Left ventricle myocardium superior (tissue), 1 donor: ENCODE results near the gene CCDC188. TPM values are rescaled to one million over a fixed set of nuclear protein-coding genes. Genes with fewer than 3 reads are reported as not detected.

Experiments
- ATAC-seq: fragments of 200-7000 bp; cut with Tn5 transposase; one replicate; pipeline ENCODE4 v1.9.1; 2020; ENCODE audit warnings: mild to moderate bottlenecking, moderate library complexity
- DNase-seq: peaks from one replicate; pipeline ENCODE4 v3.0.0-alpha.2; 2020
- intact Hi-C: fragments of 100-400 bp; cut with micrococcal nuclease; formaldehyde crosslinking; loops from one replicate; pipeline ENCODE4 v1.11.0; 2022
- total RNA-seq: library from RNA; stranded (reverse); fragmentation: NEBNext Ultra II Directional; extraction: Animal tissue kit (Norgen Biotek cat#: 25700); gene quantifications from one replicate; pipeline ENCODE4 v1.2.1, GENCODE V29; 2021
- donor health status: DM: no; HTN: yes; CAD: no; lungs with severe emphysema.

Gene CCDC188
- total RNA-seq, 1 donor from 2014 or later: 0.27 TPM

DNA sequence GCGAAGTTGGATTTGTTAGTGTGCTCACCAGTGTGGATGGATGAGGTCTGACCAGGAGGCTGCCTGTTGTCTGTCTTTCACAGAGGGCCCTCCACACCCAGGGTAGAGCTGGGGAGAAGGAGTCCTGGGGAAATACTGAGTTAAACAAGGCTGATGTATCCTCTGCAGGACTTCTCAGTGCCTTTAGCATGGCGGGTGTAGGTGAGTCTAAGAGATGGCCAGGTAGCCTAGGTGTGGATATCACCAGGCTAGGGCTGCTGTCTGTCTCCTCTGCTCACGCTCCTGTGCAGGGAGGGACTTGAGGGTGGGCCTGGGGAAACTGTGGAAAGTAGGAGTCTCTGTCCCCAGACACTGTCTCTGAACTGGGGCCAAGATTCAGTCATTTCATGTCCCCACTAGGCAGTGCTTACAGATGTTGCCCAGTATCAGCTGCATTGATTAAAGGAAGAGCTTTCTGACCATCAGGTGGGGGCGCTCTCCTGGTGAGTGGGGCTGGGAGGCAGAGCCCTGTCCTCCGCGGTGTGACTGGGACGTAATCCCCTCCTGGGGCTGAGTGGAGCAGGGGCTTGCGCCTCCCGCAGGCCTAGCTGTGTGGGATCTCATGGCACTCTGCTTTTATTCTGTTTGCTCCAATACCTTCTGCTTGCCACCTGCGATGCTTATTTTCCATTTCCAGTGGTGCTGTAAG is 35.5 kb upstream of the CCDC188 start:
- DNase-seq (no peak), ATAC-seq (no peak)
- intact Hi-C loops: no loop called here

DNA sequence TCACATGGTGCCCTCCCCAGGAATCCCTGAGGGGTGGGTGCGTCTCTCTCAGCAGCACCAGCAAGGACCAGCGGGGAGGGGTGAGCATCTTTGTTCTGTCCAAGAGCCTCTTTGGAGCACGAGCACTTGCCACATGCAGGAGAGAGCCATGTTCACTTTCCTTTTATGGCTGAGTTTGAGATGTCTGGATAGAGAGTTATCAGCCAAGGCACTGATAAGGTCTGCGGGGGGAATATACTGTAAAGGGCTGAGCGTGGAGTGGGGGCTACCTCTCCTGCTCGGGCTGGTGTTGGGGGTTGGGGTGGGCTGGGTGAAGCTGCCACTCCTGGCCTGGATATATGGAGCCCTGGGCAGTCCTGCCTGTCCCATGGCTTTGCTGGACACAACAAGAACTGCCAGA is 34.9 kb upstream of the CCDC188 start:
- DNase-seq: no peak
- intact Hi-C loops: no loop called here
- ATAC-seq: no peak

DNA sequence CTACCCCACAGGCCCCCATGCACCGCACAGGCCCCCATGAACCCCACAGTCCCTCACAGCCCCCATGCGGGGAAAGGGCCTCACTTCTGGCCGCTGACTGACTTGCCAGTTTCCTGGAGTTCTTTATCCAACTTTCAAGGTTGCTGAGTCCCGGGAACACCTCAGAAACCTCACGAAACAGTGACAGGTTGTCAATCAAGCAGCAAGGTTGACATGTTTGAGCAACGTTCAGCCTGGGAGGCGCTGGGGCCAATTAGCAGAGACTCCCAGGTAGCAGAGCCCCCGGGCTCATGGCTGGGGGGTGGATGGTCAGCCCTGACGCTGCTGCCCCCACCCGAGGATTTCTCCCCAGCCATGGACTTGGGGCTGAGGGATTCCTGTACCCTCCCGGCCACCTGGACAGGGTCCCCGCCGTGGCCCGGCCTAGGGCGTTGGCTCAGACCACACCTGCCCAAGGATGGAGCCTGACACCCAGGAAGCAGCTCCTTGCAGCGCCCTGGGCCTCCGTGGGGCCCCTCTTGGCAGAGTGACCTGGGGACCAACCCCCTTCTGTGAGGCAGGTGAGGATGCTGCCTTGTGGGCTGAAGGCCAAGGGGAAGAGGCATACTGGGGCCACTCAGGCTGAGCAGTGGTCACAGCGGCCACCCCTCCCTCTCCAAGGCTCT is 33.8 kb upstream of the CCDC188 start:
- intact Hi-C loops: no loop called here

DNA sequence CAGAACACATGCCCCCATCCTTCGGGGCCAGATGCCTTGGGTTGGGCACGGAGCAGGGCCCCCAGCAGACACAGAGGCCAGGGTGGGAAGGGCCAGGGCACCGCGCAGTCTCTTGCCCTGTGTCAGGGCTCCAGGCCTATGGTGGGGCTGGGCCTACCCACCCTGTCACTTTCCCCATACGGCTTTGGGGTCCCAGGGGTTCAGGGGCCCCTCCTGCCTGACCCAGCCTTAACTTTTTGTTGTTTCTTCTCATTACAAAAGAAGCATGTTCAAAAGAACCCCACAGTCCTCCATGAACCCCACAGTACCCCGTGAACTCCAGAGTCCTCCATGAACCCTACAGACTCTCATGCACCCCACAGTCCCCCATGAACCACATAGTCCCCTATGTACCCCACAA is 33.0 kb upstream of the CCDC188 start:
- DNase-seq (no peak), ATAC-seq (no peak)
- intact Hi-C loops: no loop called here

More for the DNA sequence above, 33.8 kb upstream of the CCDC188 start:
- ATAC-seq (no peak), DNase-seq (no peak)

- ATAC-seq (no peak), DNase-seq (no peak)
- intact Hi-C loops: no loop called here
These were observed 32.2 kb upstream of the CCDC188 start for GRCh38 chr22:20183101-20183500.

GRCh38 chr22:20182365-20182764 is 31.5 kb upstream of the CCDC188 start:
- ATAC-seq (no peak), DNase-seq (no peak)
- intact Hi-C loops: no loop called here

DNA sequence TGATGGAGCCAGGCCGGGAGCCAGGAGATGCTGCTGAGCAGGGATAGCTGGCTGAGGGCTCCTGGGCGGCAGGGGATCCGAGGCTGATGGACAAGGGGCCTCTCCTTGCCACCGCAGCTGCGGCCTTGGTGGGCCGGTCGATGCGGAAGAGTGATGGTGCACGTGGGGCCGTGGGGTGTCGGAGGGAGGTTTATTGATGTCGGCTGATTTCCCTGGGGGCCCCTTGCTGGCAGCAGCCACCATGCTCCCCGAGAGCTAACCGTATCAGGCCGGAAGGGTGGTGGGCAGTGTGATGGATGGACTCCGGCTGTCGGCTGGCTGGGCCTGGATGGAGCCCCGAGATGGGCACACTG is 31.0 kb upstream of the CCDC188 start:
- DNase-seq: no peak
- ATAC-seq: no peak
- intact Hi-C loops: no loop called here

DNA sequence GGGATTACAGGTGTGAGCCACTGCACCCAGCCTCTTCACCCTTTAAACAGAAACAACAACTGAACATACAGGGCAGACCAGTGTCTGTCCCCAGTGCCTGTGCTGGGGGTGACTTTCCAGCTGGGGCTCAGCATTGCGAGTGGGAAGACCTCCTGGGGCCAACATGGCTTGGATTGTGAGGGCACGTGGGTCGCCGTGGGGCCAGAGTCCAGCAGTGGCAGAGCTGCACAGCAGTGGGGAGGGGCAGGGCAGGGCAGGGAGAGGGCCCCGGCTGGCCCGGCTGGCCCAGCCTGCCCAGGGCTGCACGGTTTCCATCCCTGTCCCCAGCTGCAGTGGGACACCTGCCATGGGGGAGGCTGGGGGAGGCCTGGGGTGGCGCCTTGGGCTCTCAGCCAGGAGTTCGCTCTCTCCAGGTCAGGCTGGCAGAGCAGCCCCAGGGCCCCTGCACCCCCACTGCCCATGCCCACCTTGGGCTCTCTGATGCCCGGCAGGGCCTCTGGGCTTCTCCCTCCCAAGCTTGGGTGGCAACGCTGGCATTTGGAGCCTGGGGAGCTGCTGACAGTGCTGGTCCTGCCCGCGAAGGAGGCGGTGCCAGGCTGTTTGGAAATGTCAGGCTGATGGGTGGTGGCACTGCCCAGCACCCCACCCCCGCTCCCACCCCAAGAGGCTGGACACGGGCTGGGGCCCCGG is 30.5 kb upstream of the CCDC188 start:
- no peak for DNase-seq
- intact Hi-C loops: no loop called here
- ATAC-seq: no peak

- no peak for ATAC-seq
- intact Hi-C loops: no loop called here
- DNase-seq: no peak
These were observed 29.8 kb upstream of the CCDC188 start for GRCh38 chr22:20180640-20181039.

- ATAC-seq: no peak
- intact Hi-C loops: no loop called here
- DNase-seq: no peak
These were observed 29.4 kb upstream of the CCDC188 start for GRCh38 chr22:20180245-20180630.

DNA sequence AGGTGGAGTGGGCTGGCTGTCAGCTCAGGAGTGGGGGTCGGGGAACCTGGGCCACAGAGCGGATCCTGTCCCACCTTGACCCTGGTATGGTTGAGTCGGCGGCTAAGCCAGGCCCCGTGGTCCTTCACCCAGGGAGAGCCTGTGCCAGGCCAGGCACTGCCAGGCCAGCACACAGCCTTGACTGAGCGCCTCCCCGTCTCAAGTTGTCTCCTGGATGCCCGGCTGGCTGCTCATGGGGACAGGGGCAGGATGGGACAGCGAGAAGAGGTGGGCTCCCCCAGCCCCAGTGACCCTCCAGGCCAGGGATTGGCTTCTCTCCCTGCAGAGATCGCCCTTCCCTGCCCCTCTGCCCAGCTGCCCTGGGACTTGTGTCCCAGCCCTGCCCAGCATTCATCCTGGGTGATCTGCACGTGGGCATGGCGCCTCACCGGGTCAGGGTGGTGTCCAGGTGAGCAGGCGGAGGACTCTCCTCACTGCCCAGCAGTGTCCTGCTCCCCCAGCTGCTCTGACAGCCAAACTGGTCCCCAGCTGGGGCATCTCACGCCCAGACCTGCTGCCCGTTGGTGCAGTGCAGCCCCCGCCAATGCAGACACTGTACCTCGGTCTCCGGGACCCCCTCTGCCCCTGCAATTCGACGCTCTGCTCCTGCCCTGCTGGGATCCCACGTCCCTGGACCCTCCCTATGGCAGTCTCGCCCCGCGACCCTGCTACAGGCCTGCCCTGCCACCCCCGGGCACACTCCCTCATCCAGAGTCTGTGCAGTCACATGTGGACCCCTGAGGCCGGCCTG is 28.8 kb upstream of the CCDC188 start:
- no peak for ATAC-seq
- intact Hi-C loops: no loop called here
- no peak for DNase-seq

GRCh38 chr22:20178915-20179227 is 28.0 kb upstream of the CCDC188 start:
- intact Hi-C loops: no loop called here
- ATAC-seq: no peak

GRCh38 chr22:20178075-20178914 is 27.4 kb upstream of the CCDC188 start:
- ATAC-seq (no peak), DNase-seq (no peak)
- intact Hi-C loops: no loop called here

More at GRCh38 chr22:20178915-20179227, 28.0 kb upstream of the CCDC188 start:
- DNase-seq: no peak

- intact Hi-C loops: no loop called here
- DNase-seq: no peak
- ATAC-seq: no peak
These were observed 26.5 kb upstream of the CCDC188 start for GRCh38 chr22:20177217-20177911.

DNA sequence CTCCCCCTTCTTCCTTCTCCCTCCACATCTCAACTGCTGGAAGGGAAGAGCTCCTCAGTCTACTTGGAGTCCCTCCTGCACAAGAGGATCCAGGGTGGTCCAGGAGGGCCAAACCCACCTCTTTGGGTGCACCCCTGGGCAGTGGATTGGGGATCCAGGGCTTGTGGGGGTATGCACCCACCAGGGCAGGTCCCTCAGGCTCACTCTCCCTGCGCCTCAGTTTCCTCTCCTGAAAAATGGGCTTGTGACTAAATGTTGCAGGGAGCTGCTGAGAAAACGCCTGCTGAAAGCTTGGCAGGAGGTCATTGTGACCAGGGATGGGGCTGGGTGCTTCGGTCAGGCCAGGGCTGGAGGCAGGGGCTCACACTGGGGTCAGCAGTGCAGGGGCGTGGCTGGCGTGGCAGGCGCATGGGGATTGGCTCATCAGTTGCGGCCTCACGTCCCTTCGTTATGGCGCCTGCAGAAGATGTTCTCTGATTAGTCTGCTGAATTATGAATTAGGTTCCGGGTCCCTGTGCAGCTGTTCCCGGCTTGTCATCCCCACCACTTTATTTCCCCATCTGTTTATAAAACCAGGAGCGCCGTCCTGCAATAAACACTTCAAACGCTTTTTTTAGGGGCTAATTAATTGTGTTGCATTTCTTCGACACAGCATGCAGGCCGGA is 25.7 kb upstream of the CCDC188 start:
- intact Hi-C loops: no loop called here
- ATAC-seq (no peak), DNase-seq (no peak)

DNA sequence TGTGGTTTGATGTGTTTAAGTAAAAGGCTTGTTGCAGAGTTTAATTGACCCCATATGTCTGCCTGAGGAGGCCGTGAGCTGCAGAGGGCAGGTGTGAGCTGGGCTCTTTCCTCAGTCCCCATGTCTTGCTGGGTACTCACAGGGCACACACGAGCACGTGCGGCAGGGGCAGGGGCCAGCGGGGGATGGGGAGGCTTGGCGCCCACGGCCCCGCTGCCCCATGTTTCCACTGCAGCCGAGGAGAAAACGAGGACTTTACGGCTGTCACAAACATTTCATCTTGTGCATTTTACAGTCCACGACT is 24.7 kb upstream of the CCDC188 start:
- intact Hi-C loops: no loop called here
- ATAC-seq: no peak
- DNase-seq: no peak

GRCh38 chr22:20174785-20175596 is 24.1 kb upstream of the CCDC188 start:
- DNase-seq (no peak), ATAC-seq (no peak)
- intact Hi-C loops: no loop called here

GRCh38 chr22:20173772-20174171 is 22.9 kb upstream of the CCDC188 start:
- intact Hi-C loops: no loop called here
- DNase-seq: no peak
- ATAC-seq: no peak
